SK-N-SH (cell line): ENCODE measurements around the gene PTCHD4. TPM values are rescaled to one million over a fixed set of nuclear protein-coding genes. Genes with fewer than 3 reads are reported as not detected.

ENCODE experiments used
- CTCF ChIA-PET: fragments of 300-600, 350-600 bp; formaldehyde crosslinking; extraction: SDS; loops from one replicate; lab custom pipeline; 2021; lab: Yijun Ruan, JAX
- POLR2A ChIA-PET: fragments of 350-600 bp; sonication (Branson Sonifier 250); formaldehyde crosslinking; extraction: SDS; loops from one replicate; lab custom pipeline; 2020; ENCODE audit warnings: antibody characterized with exemption, inconsistent platforms; lab: Yijun Ruan, JAX
- DNase-seq: peaks from one replicate; pipeline ENCODE4 v3.0.0; 2012
- H2AFZ ChIP-seq: fragments of 200-600 bp; sonication (generic); 2 replicates; pipeline ENCODE4 v1.8.1; 2016; ENCODE audit warnings: antibody characterized with exemption, mild to moderate bottlenecking, low read depth
- H3F3A ChIP-seq: fragments of 200-600 bp; sonication (generic); replicated peaks from 2 replicates; pipeline ENCODE3; 2016; ENCODE audit warnings: antibody characterized with exemption, mild to moderate bottlenecking; ENCODE audit not compliant: insufficient read depth
- H3K27ac ChIP-seq, 2 experiments: fragments of 200-500 bp in 1 of 2; fragments of 200-600 bp in 1 of 2; sonication (Bioruptor generic) in 1 of 2; sonication (generic), shearing (Covaris generic) in 1 of 2; 2 replicates each; pipeline versions ENCODE4 v1.5.1 to v1.6.1; 2014 to 2016; ENCODE audit warnings: low read depth in 2 of 2, inconsistent platforms in 1 of 2, low read length in 1 of 2, mild to moderate bottlenecking in 1 of 2, mixed read lengths in 1 of 2
- H3K27me3 ChIP-seq: fragments of 200-600 bp; sonication (generic), shearing (Covaris generic); 2 replicates; pipeline ENCODE4 v1.6.1; 2016; ENCODE audit warnings: mixed run types; ENCODE audit not compliant: insufficient read depth
- H3K36me3 ChIP-seq, 2 experiments: fragments of 200-500 bp in 1 of 2; fragments of 200-600 bp in 1 of 2; sonication (Bioruptor generic) in 1 of 2; sonication (generic) in 1 of 2; replicated peaks in 1 of 2; 2 replicates each; pipeline versions ENCODE3 to v1.5.1; 2014 to 2016; ENCODE audit warnings: low read length in 1 of 2, mild to moderate bottlenecking in 1 of 2; ENCODE audit not compliant: insufficient read depth in 2 of 2, control insufficient read depth in 1 of 2
- H3K4me1 ChIP-seq, 2 experiments: fragments of 200-500 bp in 1 of 2; fragments of 200-600 bp in 1 of 2; sonication (Bioruptor generic) in 1 of 2; sonication (generic), shearing (Covaris generic) in 1 of 2; 2 replicates each; pipeline versions ENCODE4 v1.5.1 to v1.6.1; 2014 to 2016; ENCODE audit warnings: low read depth in 1 of 2, low read length in 1 of 2, mixed run types in 1 of 2; ENCODE audit not compliant: insufficient read depth in 2 of 2, control insufficient read depth in 1 of 2
- H3K4me2 ChIP-seq: fragments of 200-600 bp; sonication (generic), shearing (Covaris generic); 2 replicates; pipeline ENCODE4 v1.6.1; 2017; ENCODE audit warnings: mixed run types
- H3K4me3 ChIP-seq, 2 experiments: fragments of 200-500 bp in 1 of 2; fragments of 200-600 bp in 1 of 2; sonication (Bioruptor generic) in 1 of 2; sonication (generic), shearing (Covaris generic) in 1 of 2; 2 replicates each; pipeline versions ENCODE4 v1.5.1 to v1.8.1; 2014 to 2016; ENCODE audit warnings: low read depth in 2 of 2, inconsistent platforms in 1 of 2, low read length in 1 of 2, mild to moderate bottlenecking in 1 of 2, mixed read lengths in 1 of 2, moderate library complexity in 1 of 2
- H3K79me2 ChIP-seq: fragments of 200-600 bp; sonication (generic); 2 replicates; pipeline ENCODE4 v1.8.1; 2017; ENCODE audit warnings: mild to moderate bottlenecking; ENCODE audit not compliant: insufficient read depth
- H3K9ac ChIP-seq: fragments of 200-600 bp; sonication (generic); 2 replicates; pipeline ENCODE4 v1.6.1; 2017; ENCODE audit warnings: mixed run types
- H3K9me2 ChIP-seq: fragments of 200-600 bp; sonication (generic); 2 replicates; pipeline ENCODE4 v1.6.1; 2017; ENCODE audit warnings: mixed run types
- H3K9me3 ChIP-seq: fragments of 200-600 bp; sonication (generic); 2 replicates; pipeline ENCODE4 v1.6.1; 2017; ENCODE audit warnings: mixed run types, mild to moderate bottlenecking, moderate library complexity
- H4K20me1 ChIP-seq: fragments of 200-600 bp; sonication (generic); 2 replicates; pipeline ENCODE4 v1.6.1; 2017; ENCODE audit warnings: mild to moderate bottlenecking, mixed run types; ENCODE audit not compliant: insufficient read depth
- CHD2 ChIP-seq: fragments of 150-350 bp; IDR thresholded peaks from 2 replicates; pipeline ENCODE4 v1.6.1; 2018; ENCODE audit warnings: low read length; ENCODE audit not compliant: partially characterized antibody
- CTCF ChIP-seq: fragments of 200-600 bp; sonication (generic); IDR thresholded peaks from 2 replicates; pipeline ENCODE4 v1.6.1; 2017; ENCODE audit warnings: antibody characterized with exemption, mild to moderate bottlenecking, moderate library complexity
- EP300 ChIP-seq, 2 experiments: IDR thresholded peaks; 2 replicates each; pipeline versions ENCODE4 v1.4.0 to v1.6.1; 2012; ENCODE audit warnings: borderline replicate concordance in 1 of 2, low read depth in 1 of 2, low read length in 1 of 2
- EZH2phosphoT487 ChIP-seq: fragments of 200-600 bp; sonication (generic); IDR thresholded peaks from 2 replicates; pipeline ENCODE4 v1.6.1; 2017; ENCODE audit warnings: low read depth, mixed run types, mild to moderate bottlenecking, antibody characterized with exemption, moderate library complexity, borderline replicate concordance
- FOSL2 ChIP-seq: IDR thresholded peaks from 2 replicates; pipeline ENCODE4 v1.4.0; 2012; ENCODE audit warnings: low read depth, mild to moderate bottlenecking, moderate library complexity, borderline replicate concordance
- GABPA ChIP-seq: IDR thresholded peaks from 2 replicates; pipeline ENCODE4 v1.4.0; 2012; ENCODE audit warnings: low read depth, mild to moderate bottlenecking
- GATA2 ChIP-seq: sonication (generic); formaldehyde crosslinking; IDR thresholded peaks from 2 replicates; pipeline ENCODE4 v1.5.0; 2020; ENCODE audit warnings: mild to moderate bottlenecking, missing genetic modification reagents
- IRF3 ChIP-seq: fragments of 150-350 bp; IDR thresholded peaks from 2 replicates; pipeline ENCODE4 v1.6.1; 2016; ENCODE audit warnings: mild to moderate bottlenecking, low read depth, low read length
- MEF2A ChIP-seq: IDR thresholded peaks from 2 replicates; pipeline ENCODE4 v1.4.0; 2012; ENCODE audit warnings: low read depth, borderline replicate concordance
- MXI1 ChIP-seq: IDR thresholded peaks from 2 replicates; pipeline ENCODE4 v1.6.1; 2012; ENCODE audit warnings: mild to moderate bottlenecking, low read depth, low read length, improper control_type of control experiment
- NRF1 ChIP-seq: IDR thresholded peaks from 2 replicates; pipeline ENCODE4 v1.6.1; 2012; ENCODE audit warnings: low read depth, mild to moderate bottlenecking, low read length
- POLR2AphosphoS5 ChIP-seq: IDR thresholded peaks from 2 replicates; pipeline ENCODE4 v1.6.1; 2012; ENCODE audit warnings: low read depth, low read length
- SIN3A ChIP-seq: IDR thresholded peaks from 2 replicates; pipeline ENCODE4 v1.6.1; 2012; ENCODE audit warnings: low read depth, mild to moderate bottlenecking, low read length, moderate library complexity, borderline replicate concordance
- SMC3 ChIP-seq: IDR thresholded peaks from 2 replicates; pipeline ENCODE4 v1.6.1; 2012; ENCODE audit warnings: low read depth, low read length, improper control_type of control experiment
- TAF1 ChIP-seq: IDR thresholded peaks from 2 replicates; pipeline ENCODE4 v1.6.1; 2012; ENCODE audit warnings: low read depth, mild to moderate bottlenecking, low read length, moderate library complexity, borderline replicate concordance
- WGBS: methylation state at CpG from one replicate; pipeline ENCODE4 v1.1.6; 2017; ENCODE audit warnings: low lambda C conversion rate; 5-methylcytosine and 5-hydroxymethylcytosine counted together
- polyA plus RNA-seq, 3 experiments: library from polyadenylated mRNA; depleted of rRNA; stranded (reverse); fragments of >200 nt; gene quantifications; 2 replicates each; pipeline ENCODE4 v1.2.3, GENCODE V29; 2012

PTCHD4 gene
- polyA plus RNA-seq, 1 of the 3 experiments (the other 2 are of a cell fraction), result 4.0 TPM

- H4K20me1 ChIP-seq, result peaks cover 8% of the 10 kb centered on the region; the same call in 1 of the 2 replicates
- no peaks in the 10 kb centered on the region for H3F3A ChIP-seq
- no peak for DNase-seq
- no peak overlapping the region for H3K9ac ChIP-seq
- CTCF ChIA-PET, result interaction anchor here (0.6 kb wide), 1 partner anchor 123 kb away, joined by 3 read pairs; no protein-coding TSS in a partner anchor
- 0 out of 2 replicates have a peak, but pooled peaks cover 6% of the 10 kb centered on the region for H3K9me3 ChIP-seq
- H3K9me2 ChIP-seq, result no peaks in the 10 kb centered on the region
- peaks cover 0 to 17% of the 10 kb centered on the region in 2 experiments for H3K36me3 ChIP-seq
- H3K4me1 ChIP-seq, result no peaks in the 10 kb centered on the region
- H3K27me3 ChIP-seq, result no peaks in the 10 kb centered on the region
- no peak overlapping the region for H3K27ac ChIP-seq
- peaks cover 27% of the 10 kb centered on the region; the same call in 1 of the 2 replicates for H3K79me2 ChIP-seq
- POLR2A ChIA-PET, result no interaction called here
- H3K4me2 ChIP-seq, result no peak overlapping the region
- WGBS, result 23% methylated on average over 1 of the region's 1 CpG
- no peak overlapping the region for H3K4me3 ChIP-seq
- peak; percentile 35 for TF ChIP-seq CTCF
- no peak for TF ChIP-seq EP300 (IDR thresholded peaks at IDR 0.05; ENCODE audit: borderline replicate concordance in 1 of 2, low read depth in 1 of 2, low read length in 1 of 2)
- no peak overlapping the region for H2AFZ ChIP-seq
Observed at GRCh38 chr6:48086187-48086586, 24.8 kb downstream of the PTCHD4 start.

DNA sequence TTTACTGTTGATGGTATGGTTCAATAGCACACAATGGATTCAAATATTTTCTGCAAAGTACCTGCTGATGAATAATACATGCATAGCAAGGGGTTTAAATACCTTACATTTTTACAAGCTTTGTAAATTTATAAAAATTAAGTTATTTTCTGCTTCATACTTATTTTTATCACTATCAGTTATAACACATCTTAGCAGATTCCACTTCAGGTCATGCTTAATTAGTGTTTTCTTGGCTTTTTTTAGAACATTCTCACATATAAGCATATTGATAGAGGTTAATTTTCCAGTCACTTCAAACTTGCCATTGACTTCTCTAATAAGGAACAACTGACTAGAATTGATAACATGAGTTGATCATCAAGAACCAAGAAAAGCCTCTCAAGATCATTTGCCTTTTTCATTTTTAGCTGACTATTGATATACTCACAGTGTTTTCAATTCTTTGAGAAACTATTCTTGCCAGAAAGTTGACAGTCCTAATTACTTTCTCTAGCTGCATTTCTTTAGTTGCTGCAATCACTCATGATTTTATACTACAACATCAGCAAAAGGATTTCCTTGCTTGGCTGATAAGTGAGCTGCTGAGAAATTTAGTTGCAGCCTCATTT lies 25.8 kb downstream of the PTCHD4 start:
- ChIA-PET CTCF (no interaction called here), POLR2A (no interaction called here)
- H3K36me3 ChIP-seq, result peaks cover 0 to 25% of the 10 kb centered on the region in 2 experiments
- H3F3A ChIP-seq, result no peaks in the 10 kb centered on the region
- no peak for DNase-seq
- no peak overlapping the region for H3K4me3 ChIP-seq
- H4K20me1 ChIP-seq, result peaks cover 13% of the 10 kb centered on the region; the same call in 1 of the 2 replicates
- H3K27ac ChIP-seq, result no peak overlapping the region
- TF ChIP-seq EZH2phosphoT487, result no peak
- H2AFZ ChIP-seq, result no peak overlapping the region
- peaks cover 23% of the 10 kb centered on the region; the same call in 1 of the 2 replicates for H3K79me2 ChIP-seq
- 0 out of 2 replicates have a peak, but pooled peaks cover 6% of the 10 kb centered on the region for H3K9me3 ChIP-seq
- no peak overlapping the region for H3K9ac ChIP-seq
- no peaks in the 10 kb centered on the region for H3K4me1 ChIP-seq
- no peaks in the 10 kb centered on the region for H3K9me2 ChIP-seq
- no peak overlapping the region for H3K4me2 ChIP-seq
- no peaks in the 10 kb centered on the region for H3K27me3 ChIP-seq

DNA sequence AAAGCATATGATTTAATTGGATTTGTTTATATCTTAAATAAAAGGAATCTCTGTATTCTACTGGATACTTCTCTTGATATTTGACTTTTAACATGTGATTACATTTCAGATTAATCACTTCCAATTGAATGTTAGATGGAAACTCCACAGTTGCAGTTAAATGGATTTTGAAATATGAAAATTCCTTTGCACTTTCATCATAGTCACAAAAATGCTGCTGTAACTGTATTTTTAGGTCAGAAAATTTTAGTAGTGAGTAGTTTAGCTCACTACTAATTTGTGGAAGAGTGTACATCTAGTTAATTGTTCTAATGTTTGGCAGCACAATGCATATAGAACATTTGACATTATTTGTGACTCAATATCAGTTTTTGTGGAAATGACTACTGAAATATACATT lies 26.8 kb downstream of the PTCHD4 start:
- no peak for DNase-seq
- Histone ChIP-seq H3K27ac (no peak overlapping the region), H3K79me2 (peaks cover 18% of the 10 kb centered on the region; the same call in 1 of the 2 replicates), H3K27me3 (no peaks in the 10 kb centered on the region), H3K4me3 (no peak overlapping the region), H3K9ac (no peak overlapping the region), H3F3A (no peaks in the 10 kb centered on the region), H3K4me2 (no peak overlapping the region), H2AFZ (no peak overlapping the region), H3K4me1 (no peaks in the 10 kb centered on the region), H3K36me3 (peaks cover 0 to 25% of the 10 kb centered on the region in 2 experiments), H3K9me3 (0 out of 2 replicates have a peak, but pooled peaks cover 6% of the 10 kb centered on the region), H3K9me2 (no peaks in the 10 kb centered on the region), H4K20me1 (peaks cover 13% of the 10 kb centered on the region; the same call in 1 of the 2 replicates)
- CTCF ChIA-PET, result no interaction called here
- POLR2A ChIA-PET, result interaction anchor here (0.6 to 0.7 kb wide), 2 partner anchors 52 to 525 kb away, joined by 3 read pairs; no protein-coding TSS in a partner anchor
- TF ChIP-seq SMC3 (no peak), GABPA (no peak), NRF1 (no peak), CHD2 (no peak), SIN3A (no peak), MEF2A (no peak), MXI1 (no peak), FOSL2 (no peak), TAF1 (no peak), GATA2 (CRISPR knock-in tag) (no peak), POLR2AphosphoS5 (no peak), IRF3 (no peak), EZH2phosphoT487 (no peak)
